Measurements from ENCODE around the gene C4orf17.

- TF ChIP-seq CTCF (IDR thresholded peaks at IDR 0.05) (peak; percentile 63 to 82 (median 70)), POLR2A (IDR thresholded peaks at IDR 0.05) (no peak)
Measured at GRCh38 chr4:99462875-99463464, 47.9 kb upstream of the C4orf17 start.

Data from heart left ventricle (tissue), 13 donors.